Measurements from ENCODE around the gene SMARCB1.

Gene SMARCB1

GRCh38 chr22:23784215-23784732 is 2.5 kb upstream of the SMARCB1 start:
- no peaks in the 10 kb centered on the region for H3K36me3 ChIP-seq (ENCODE audit: control insufficient read depth, insufficient read depth, low read length)
- no peak overlapping the region for H3K27ac ChIP-seq
- TF ChIP-seq CTCF (IDR thresholded peaks at IDR 0.05): no peak
- no peak overlapping the region for H3K9ac ChIP-seq
- no peak overlapping the region for H3K4me3 ChIP-seq (ENCODE audit: low read depth, low read length)
- H3K9me3 ChIP-seq (ENCODE audit: control insufficient read depth, low read length): no peaks in the 10 kb centered on the region
- H3K27me3 ChIP-seq (ENCODE audit: control insufficient read depth, insufficient read depth, low read length): no peaks in the 10 kb centered on the region
- H2AFZ ChIP-seq: no peak overlapping the region
- peaks cover 3% of the 10 kb centered on the region for H3K79me2 ChIP-seq
- H3K4me2 ChIP-seq (ENCODE audit: low read length): no peak overlapping the region
- peaks cover 3% of the 10 kb centered on the region for H3K4me1 ChIP-seq

GRCh38 chr22:23786261-23786710 is 480 bp upstream of the SMARCB1 start:
- Histone ChIP-seq H3K36me3 (ENCODE audit: control insufficient read depth, insufficient read depth, low read length) (no peaks in the 10 kb centered on the region), H3K9ac (no peak overlapping the region), H3K79me2 (peaks cover 12% of the 10 kb centered on the region), H3K9me3 (ENCODE audit: control insufficient read depth, low read length) (no peaks in the 10 kb centered on the region), H3K4me1 (peaks cover 3% of the 10 kb centered on the region), H3K27me3 (ENCODE audit: control insufficient read depth, insufficient read depth, low read length) (no peaks in the 10 kb centered on the region), H3K4me3 (ENCODE audit: low read depth, low read length) (peak overlapping the region; percentile 85), H2AFZ (peak overlapping the region; percentile 74), H3K4me2 (ENCODE audit: low read length) (peak overlapping the region; percentile 68), H3K27ac (peak overlapping the region; percentile 97)
- no peak for TF ChIP-seq CTCF (IDR thresholded peaks at IDR 0.05)

- Histone ChIP-seq H3K79me2 (peaks cover 15% of the 10 kb centered on the region), H3K4me1 (peaks cover 3% of the 10 kb centered on the region), H3K4me2 (ENCODE audit: low read length) (peak overlapping the region; percentile 68), H3K4me3 (ENCODE audit: low read depth, low read length) (peak overlapping the region; percentile 85), H2AFZ (peak overlapping the region; percentile 33), H3K9me3 (ENCODE audit: control insufficient read depth, low read length) (no peaks in the 10 kb centered on the region), H3K27me3 (ENCODE audit: control insufficient read depth, insufficient read depth, low read length) (no peaks in the 10 kb centered on the region), H3K36me3 (ENCODE audit: control insufficient read depth, insufficient read depth, low read length) (no peaks in the 10 kb centered on the region), H3K9ac (no peak overlapping the region), H3K27ac (peak overlapping the region; percentile 97)
- no peak for TF ChIP-seq CTCF (IDR thresholded peaks at IDR 0.05)
Observed at GRCh38 chr22:23787600-23787896, 782 bp downstream of the SMARCB1 start.

GRCh38 chr22:23787910-23788309 is 1.1 kb downstream of the SMARCB1 start:
- Histone ChIP-seq H3K9me3 (ENCODE audit: control insufficient read depth, low read length) (no peaks in the 10 kb centered on the region), H3K36me3 (ENCODE audit: control insufficient read depth, insufficient read depth, low read length) (no peaks in the 10 kb centered on the region), H3K27me3 (ENCODE audit: control insufficient read depth, insufficient read depth, low read length) (no peaks in the 10 kb centered on the region), H3K4me2 (ENCODE audit: low read length) (peak overlapping the region; percentile 68), H3K9ac (no peak overlapping the region), H3K4me1 (peaks cover 3% of the 10 kb centered on the region), H2AFZ (no peak overlapping the region), H3K79me2 (peaks cover 15% of the 10 kb centered on the region), H3K4me3 (ENCODE audit: low read depth, low read length) (peak overlapping the region; percentile 85), H3K27ac (no peak overlapping the region)
- no peak for TF ChIP-seq CTCF (IDR thresholded peaks at IDR 0.05)

- H3K27ac ChIP-seq: no peak overlapping the region
- H2AFZ ChIP-seq: no peak overlapping the region
- no peaks in the 10 kb centered on the region for H3K27me3 ChIP-seq (ENCODE audit: control insufficient read depth, insufficient read depth, low read length)
- no peak overlapping the region for H3K4me3 ChIP-seq (ENCODE audit: low read depth, low read length)
- H3K4me2 ChIP-seq (ENCODE audit: low read length): no peak overlapping the region
- no peaks in the 10 kb centered on the region for H3K36me3 ChIP-seq (ENCODE audit: control insufficient read depth, insufficient read depth, low read length)
- H3K79me2 ChIP-seq: peaks cover 15% of the 10 kb centered on the region
- no peak overlapping the region for H3K9ac ChIP-seq
- peaks cover 3% of the 10 kb centered on the region for H3K4me1 ChIP-seq
- no peak for TF ChIP-seq CTCF (IDR thresholded peaks at IDR 0.05)
- H3K9me3 ChIP-seq (ENCODE audit: control insufficient read depth, low read length): no peaks in the 10 kb centered on the region
Observed at GRCh38 chr22:23789121-23789520, 2.4 kb downstream of the SMARCB1 start.
